ENCODE results near the gene NNMT.

DNA sequence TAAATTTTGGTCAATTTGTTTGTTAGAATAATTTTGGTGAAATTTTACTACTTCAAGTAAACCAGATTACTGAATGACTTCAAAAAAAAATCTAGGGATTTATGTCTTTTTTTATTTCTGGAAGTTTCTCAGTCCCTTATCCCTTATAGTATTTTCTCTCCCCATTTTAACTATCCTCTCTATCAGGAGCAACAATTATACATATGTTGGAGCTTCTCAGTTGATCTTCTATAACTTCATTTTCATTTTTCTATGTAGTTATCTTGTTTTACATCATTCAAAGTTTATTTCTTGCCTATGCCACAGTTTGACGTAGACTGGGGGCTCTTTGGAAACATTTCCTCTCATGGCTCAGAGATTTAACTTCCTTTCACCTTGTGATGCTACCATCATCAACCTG, 34.2 kb downstream of the NNMT start:
- TF ChIP-seq, protein P1, sequence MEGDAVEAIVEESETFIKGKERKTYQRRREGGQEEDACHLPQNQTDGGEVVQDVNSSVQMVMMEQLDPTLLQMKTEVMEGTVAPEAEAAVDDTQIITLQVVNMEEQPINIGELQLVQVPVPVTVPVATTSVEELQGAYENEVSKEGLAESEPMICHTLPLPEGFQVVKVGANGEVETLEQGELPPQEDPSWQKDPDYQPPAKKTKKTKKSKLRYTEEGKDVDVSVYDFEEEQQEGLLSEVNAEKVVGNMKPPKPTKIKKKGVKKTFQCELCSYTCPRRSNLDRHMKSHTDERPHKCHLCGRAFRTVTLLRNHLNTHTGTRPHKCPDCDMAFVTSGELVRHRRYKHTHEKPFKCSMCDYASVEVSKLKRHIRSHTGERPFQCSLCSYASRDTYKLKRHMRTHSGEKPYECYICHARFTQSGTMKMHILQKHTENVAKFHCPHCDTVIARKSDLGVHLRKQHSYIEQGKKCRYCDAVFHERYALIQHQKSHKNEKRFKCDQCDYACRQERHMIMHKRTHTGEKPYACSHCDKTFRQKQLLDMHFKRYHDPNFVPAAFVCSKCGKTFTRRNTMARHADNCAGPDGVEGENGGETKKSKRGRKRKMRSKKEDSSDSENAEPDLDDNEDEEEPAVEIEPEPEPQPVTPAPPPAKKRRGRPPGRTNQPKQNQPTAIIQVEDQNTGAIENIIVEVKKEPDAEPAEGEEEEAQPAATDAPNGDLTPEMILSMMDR (IDR thresholded peaks at IDR 0.05; ENCODE audit: low read length), result no peak
- no peak for TF ChIP-seq EZH2 (IDR thresholded peaks at IDR 0.05; ENCODE audit: borderline replicate concordance, low read length)
